GM10266 (cell line): ENCODE measurements around the gene ADM2.

Experiments
- DNase-seq: peaks from one replicate; pipeline ENCODE4 v3.0.0; 2012; ENCODE audit errors: extremely low spot score
- TF ChIP-seq, protein P1 (sequence below): IDR thresholded peaks from 2 replicates; pipeline ENCODE4 v1.5.1; 2012; ENCODE audit warnings: mild to moderate bottlenecking, low read depth; ENCODE audit not compliant: control insufficient read depth, insufficient read depth; ENCODE audit errors: missing control alignments

Gene ADM2

DNA sequence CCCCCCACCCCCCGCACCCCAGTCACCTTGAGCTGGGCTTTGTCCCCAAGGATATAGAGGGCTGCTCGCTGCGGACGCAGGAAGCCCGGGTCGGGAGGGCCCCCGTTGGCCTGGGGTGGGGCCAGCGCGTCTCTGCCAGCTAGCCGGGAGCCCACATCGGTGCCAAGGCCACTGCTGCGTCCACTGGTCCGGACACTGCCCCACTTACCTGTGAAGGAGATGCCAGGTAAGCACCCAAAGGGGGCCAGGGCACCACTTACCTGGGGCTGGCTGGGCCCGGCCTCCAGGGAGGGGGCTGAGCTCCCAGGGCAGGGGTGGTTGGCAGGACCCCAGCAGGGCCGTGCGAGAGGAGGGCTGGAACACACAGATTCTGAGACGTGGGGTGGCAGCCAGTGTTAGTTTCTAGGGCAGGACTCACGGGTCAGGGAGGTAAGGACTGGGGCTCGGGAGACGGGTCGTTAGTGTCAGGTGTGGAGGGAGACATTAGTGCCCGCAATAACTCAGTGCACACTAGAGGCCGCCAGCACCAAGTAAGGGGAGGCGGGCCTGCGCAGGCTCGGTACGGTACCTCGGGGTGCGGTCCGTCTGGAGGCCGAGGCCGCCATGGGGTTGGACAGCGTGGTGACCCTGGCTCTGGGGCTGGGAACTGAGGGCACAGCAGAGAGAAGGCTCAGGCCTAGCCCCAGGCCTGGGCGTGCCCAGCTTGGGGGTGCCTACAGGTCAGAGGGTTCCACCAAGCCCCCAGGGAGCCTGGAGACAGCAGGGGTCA lies 24.7 kb upstream of the ADM2 start:
- TF ChIP-seq, protein P1, sequence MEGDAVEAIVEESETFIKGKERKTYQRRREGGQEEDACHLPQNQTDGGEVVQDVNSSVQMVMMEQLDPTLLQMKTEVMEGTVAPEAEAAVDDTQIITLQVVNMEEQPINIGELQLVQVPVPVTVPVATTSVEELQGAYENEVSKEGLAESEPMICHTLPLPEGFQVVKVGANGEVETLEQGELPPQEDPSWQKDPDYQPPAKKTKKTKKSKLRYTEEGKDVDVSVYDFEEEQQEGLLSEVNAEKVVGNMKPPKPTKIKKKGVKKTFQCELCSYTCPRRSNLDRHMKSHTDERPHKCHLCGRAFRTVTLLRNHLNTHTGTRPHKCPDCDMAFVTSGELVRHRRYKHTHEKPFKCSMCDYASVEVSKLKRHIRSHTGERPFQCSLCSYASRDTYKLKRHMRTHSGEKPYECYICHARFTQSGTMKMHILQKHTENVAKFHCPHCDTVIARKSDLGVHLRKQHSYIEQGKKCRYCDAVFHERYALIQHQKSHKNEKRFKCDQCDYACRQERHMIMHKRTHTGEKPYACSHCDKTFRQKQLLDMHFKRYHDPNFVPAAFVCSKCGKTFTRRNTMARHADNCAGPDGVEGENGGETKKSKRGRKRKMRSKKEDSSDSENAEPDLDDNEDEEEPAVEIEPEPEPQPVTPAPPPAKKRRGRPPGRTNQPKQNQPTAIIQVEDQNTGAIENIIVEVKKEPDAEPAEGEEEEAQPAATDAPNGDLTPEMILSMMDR = peak; percentile 32
- DNase-seq = no peak

- no peak for DNase-seq
- TF ChIP-seq, protein P1 = no peak
Measured at GRCh38 chr22:50459016-50459415, 22.3 kb upstream of the ADM2 start.

GRCh38 chr22:50459496-50460140 lies 21.7 kb upstream of the ADM2 start:
- no peak for DNase-seq
- TF ChIP-seq, protein P1 = peak; percentile 8

- no peak for DNase-seq
- TF ChIP-seq, protein P1 = no peak
Measured at GRCh38 chr22:50460938-50461337, 20.4 kb upstream of the ADM2 start.

GRCh38 chr22:50461536-50461935 lies 19.8 kb upstream of the ADM2 start:
- TF ChIP-seq, protein P1 = no peak
- DNase-seq = no peak

GRCh38 chr22:50461979-50462540 lies 19.3 kb upstream of the ADM2 start:
- TF ChIP-seq, protein P1 = no peak

More at GRCh38 chr22:50461979-50462540, 19.3 kb upstream of the ADM2 start:
- no peak for DNase-seq
